ENCODE results near the gene PHLDA2. TPM values are rescaled to one million over a fixed set of nuclear protein-coding genes. Genes with fewer than 3 reads are reported as not detected.

The PHLDA2 gene
- total and polyA plus RNA-seq, 2 of the 13 experiments (the other 11 are each of a cell fraction or from before 2014, with no cell fraction given) = 0.55 to 0.78 TPM

DNA sequence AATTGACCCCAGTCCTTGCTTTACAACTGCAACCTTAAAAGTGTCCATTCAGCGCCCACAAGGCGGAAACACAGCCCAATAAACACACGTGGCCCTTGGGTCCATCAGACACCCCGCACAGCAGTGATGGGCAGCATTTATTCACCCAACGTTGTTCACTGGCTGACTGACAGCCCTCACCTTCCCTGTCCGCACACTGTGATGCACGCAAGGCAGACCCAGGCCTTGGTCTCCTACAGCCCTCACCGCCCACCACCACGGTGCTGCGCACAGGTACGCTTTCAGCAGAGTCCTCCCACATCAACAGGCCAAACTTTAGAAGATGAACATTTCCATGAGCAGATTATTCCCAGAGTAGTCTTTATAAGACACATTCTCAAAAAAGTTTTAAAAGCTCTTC, 20.7 kb upstream of the PHLDA2 start:
- H3K4me3 ChIP-seq (replicated peaks in 1 of 3; ENCODE audit: insufficient read depth in 1 of 3, low read depth in 2 of 3, low read length in 3 of 3) = no peak overlapping the region
- H3K4me1 ChIP-seq (ENCODE audit: insufficient read depth, low read length) = no peaks in the 10 kb centered on the region
- no peak overlapping the region for H2AFZ ChIP-seq (ENCODE audit: low read length)
- ATAC-seq = no peak
- intact Hi-C loops (cut with micrococcal nuclease; ENCODE audit: unreplicated experiment) (no loop called here), in situ Hi-C loops (cut with HindIII; ENCODE audit: extremely low pct_ligation_motif_present, low pct_unique_long_range_greater_than_20kb) (no loop called here)
- no peaks in the 10 kb centered on the region for H3K79me2 ChIP-seq (ENCODE audit: insufficient read depth, low read length)
- CTCF ChIA-PET (ENCODE audit: low intra/inter-chr PET ratio, low total read pairs) = no interaction called here
- POLR2A ChIA-PET = no interaction called here
- H3K27ac ChIP-seq (ENCODE audit: extremely low read length, insufficient read depth, low read length) = no peak overlapping the region
- 95% methylated on average over 8 of the region's 11 CpGs for WGBS (ENCODE audit: low lambda C conversion rate)
- DNase-seq (ENCODE audit: low spot score) = no peak
- H3K4me2 ChIP-seq (ENCODE audit: low read depth, low read length) = no peak overlapping the region
- TF ChIP-seq DNMT3B (CRISPR knock-in tag; conservative IDR thresholded peaks at IDR 0.05) = no peak
- peak; percentile 78 for TF ChIP-seq AGO2 (optimal IDR thresholded peaks at IDR 0.05; ENCODE audit: low read depth, low read length)
- TF ChIP-seq, protein P1, sequence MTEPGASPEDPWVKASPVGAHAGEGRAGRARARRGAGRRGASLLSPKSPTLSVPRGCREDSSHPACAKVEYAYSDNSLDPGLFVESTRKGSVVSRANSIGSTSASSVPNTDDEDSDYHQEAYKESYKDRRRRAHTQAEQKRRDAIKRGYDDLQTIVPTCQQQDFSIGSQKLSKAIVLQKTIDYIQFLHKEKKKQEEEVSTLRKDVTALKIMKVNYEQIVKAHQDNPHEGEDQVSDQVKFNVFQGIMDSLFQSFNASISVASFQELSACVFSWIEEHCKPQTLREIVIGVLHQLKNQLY (CRISPR knock-in tag; IDR thresholded peaks at IDR 0.05) = no peak
- TF ChIP-seq SAP130 (CRISPR knock-in tag; IDR thresholded peaks at IDR 0.05; ENCODE audit: low read depth) = no peak
- BruUV-seq (replicated peaks) = no TSS peak
- no peaks in the 10 kb centered on the region for H3K9me3 ChIP-seq (ENCODE audit: low read length)
- no peak for FAIRE-seq
- H3K36me3 ChIP-seq (replicated peaks in 1 of 2; ENCODE audit: control insufficient read depth in 1 of 2, insufficient read depth in 2 of 2, low read length in 2 of 2) = peaks cover 29 to 98% of the 10 kb centered on the region in 2 experiments
- no peaks in the 10 kb centered on the region for H3K27me3 ChIP-seq (ENCODE audit: control insufficient read depth in 1 of 2, insufficient read depth in 2 of 2, low read length in 2 of 2)
- H3K9ac ChIP-seq (ENCODE audit: insufficient read depth, low read depth, low read length) = no peak overlapping the region
- H4K20me1 ChIP-seq (ENCODE audit: insufficient read depth, low read length) = peaks cover 10% of the 10 kb centered on the region; the same call in 1 of the 2 replicates

DNA sequence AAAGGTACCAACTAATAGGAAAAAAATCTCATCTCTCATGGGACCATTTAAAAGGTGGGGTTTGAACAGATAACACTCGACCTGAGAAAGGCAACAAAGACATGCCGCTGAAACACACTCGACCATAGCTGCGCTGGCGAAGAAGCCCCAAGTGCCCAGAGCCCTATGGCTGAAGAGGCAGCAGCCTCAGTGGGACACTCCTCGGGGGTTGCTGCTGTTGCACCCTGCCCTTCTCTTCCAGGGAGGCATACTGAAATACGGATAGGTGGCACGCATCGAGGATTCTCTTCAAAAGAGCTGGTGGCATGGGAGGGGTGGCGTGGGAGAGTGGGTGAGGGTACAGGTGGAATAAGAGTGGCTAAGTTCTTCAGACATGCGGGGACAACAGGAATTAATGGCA, 18.5 kb upstream of the PHLDA2 start:
- DNase-seq (ENCODE audit: low spot score) = no peak
- Histone ChIP-seq H3K9me3 (ENCODE audit: low read length) (no peaks in the 10 kb centered on the region), H4K20me1 (ENCODE audit: insufficient read depth, low read length) (peaks cover 16% of the 10 kb centered on the region), H3K27ac (ENCODE audit: extremely low read length, insufficient read depth, low read length) (no peak overlapping the region), H3K4me2 (ENCODE audit: low read depth, low read length) (no peak overlapping the region), H3K4me3 (replicated peaks in 1 of 3; ENCODE audit: insufficient read depth in 1 of 3, low read depth in 2 of 3, low read length in 3 of 3) (no peak overlapping the region), H2AFZ (ENCODE audit: low read length) (no peak overlapping the region), H3K27me3 (ENCODE audit: control insufficient read depth in 1 of 2, insufficient read depth in 2 of 2, low read length in 2 of 2) (no peaks in the 10 kb centered on the region), H3K36me3 (replicated peaks in 1 of 2; ENCODE audit: control insufficient read depth in 1 of 2, insufficient read depth in 2 of 2, low read length in 2 of 2) (peaks cover 16 to 93% of the 10 kb centered on the region in 2 experiments), H3K4me1 (ENCODE audit: insufficient read depth, low read length) (no peaks in the 10 kb centered on the region), H3K79me2 (ENCODE audit: insufficient read depth, low read length) (no peaks in the 10 kb centered on the region), H3K9ac (ENCODE audit: insufficient read depth, low read depth, low read length) (no peak overlapping the region)
- intact Hi-C loops (cut with micrococcal nuclease; ENCODE audit: unreplicated experiment) (no loop called here), in situ Hi-C loops (cut with HindIII; ENCODE audit: extremely low pct_ligation_motif_present, low pct_unique_long_range_greater_than_20kb) (no loop called here)
- POLR2A ChIA-PET = no interaction called here
- 88% methylated on average over 11 of the region's 11 CpGs for WGBS (ENCODE audit: low lambda C conversion rate)
- BruUV-seq (replicated peaks) = no TSS peak
- ATAC-seq = no peak
- no peak for TF ChIP-seq SUZ12 (IDR thresholded peaks at IDR 0.05; ENCODE audit: low read depth, low read length)
- TF ChIP-seq PHF5A (CRISPR knock-in tag; IDR thresholded peaks at IDR 0.05; ENCODE audit: low read depth, unreplicated experiment) = no peak
- TF ChIP-seq, protein P2, sequence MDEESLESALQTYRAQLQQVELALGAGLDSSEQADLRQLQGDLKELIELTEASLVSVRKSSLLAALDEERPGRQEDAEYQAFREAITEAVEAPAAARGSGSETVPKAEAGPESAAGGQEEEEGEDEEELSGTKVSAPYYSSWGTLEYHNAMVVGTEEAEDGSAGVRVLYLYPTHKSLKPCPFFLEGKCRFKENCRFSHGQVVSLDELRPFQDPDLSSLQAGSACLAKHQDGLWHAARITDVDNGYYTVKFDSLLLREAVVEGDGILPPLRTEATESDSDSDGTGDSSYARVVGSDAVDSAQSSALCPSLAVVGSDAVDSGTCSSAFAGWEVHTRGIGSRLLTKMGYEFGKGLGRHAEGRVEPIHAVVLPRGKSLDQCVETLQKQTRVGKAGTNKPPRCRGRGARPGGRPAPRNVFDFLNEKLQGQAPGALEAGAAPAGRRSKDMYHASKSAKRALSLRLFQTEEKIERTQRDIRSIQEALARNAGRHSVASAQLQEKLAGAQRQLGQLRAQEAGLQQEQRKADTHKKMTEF (CRISPR knock-in tag; IDR thresholded peaks at IDR 0.05) = no peak
- TF ChIP-seq PCBP1 (IDR thresholded peaks at IDR 0.05; ENCODE audit: borderline replicate concordance, low read depth, low read length) = no peak
- TF ChIP-seq ASH2L (IDR thresholded peaks at IDR 0.05; ENCODE audit: insufficient read length, low read depth, low read length) = no peak
- no peak for TF ChIP-seq FLYWCH1 (CRISPR knock-in tag; IDR thresholded peaks at IDR 0.05)
- no peak for TF ChIP-seq MXI1 (IDR thresholded peaks at IDR 0.05; ENCODE audit: borderline replicate concordance, low read depth, low read length)
- no peak for TF ChIP-seq HMGA1 (CRISPR knock-in tag; conservative IDR thresholded peaks at IDR 0.05)
- no peak for TF ChIP-seq CBX1 (IDR thresholded peaks at IDR 0.05; ENCODE audit: low read depth)
- TF ChIP-seq ZKSCAN1 (IDR thresholded peaks at IDR 0.05; ENCODE audit: low read length) = no peak
- no peak for TF ChIP-seq ZNF75D (CRISPR knock-in tag; IDR thresholded peaks at IDR 0.05; ENCODE audit: borderline replicate concordance)
- no peak for TF ChIP-seq ZNF180 (CRISPR knock-in tag; IDR thresholded peaks at IDR 0.05; ENCODE audit: borderline replicate concordance, low read depth)
- FAIRE-seq = no peak
- CTCF ChIA-PET (ENCODE audit: low intra/inter-chr PET ratio, low total read pairs) = no interaction called here

Data from HepG2 (cell line).